Measurements from ENCODE around the gene TBC1D22B. TPM values are rescaled to one million over a fixed set of nuclear protein-coding genes. Genes with fewer than 3 reads are reported as not detected.
"Not testable (repeated sequence)": the region's sequence is repeated elsewhere in the genome, so short reads cannot be mapped to it uniquely, and the experiment has no call there.

TBC1D22B gene
- total and polyA plus RNA-seq, 9 of the 15 experiments (the other 6 are each of a cell fraction or from before 2014, with no cell fraction given): 4.8 to 24.2 (median 13.5) TPM

DNA sequence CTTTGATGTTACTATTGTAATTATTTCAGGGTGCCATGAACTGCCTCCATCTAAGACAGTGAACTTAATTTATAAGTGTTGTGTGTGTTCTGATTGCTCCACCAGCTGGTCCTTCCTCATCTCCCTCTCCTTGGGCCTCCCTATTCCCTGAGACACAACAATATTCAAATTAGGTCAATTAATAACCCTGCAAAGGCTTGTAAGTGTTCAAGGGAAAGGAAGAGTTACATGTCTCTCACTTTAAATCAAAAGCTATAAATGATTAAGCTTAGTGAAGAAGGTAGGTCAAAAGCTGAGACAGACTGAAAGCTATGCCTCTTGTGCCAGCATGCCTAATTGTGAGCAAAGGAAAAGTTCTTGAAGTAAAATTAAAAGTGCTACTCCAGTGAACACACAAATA is 35.9 kb downstream of the TBC1D22B start:
- Histone ChIP-seq H3K27ac (ENCODE audit: extremely low read depth, low read depth, low read length) (no peak overlapping the region), H3K4me2 (ENCODE audit: insufficient read depth, low read length) (no peak overlapping the region), H3K9ac (ENCODE audit: insufficient read depth in 1 of 2, low read depth in 2 of 2, low read length in 2 of 2) (no peak overlapping the region), H3K4me3 (no peak overlapping the region), H3K9me1 (ENCODE audit: control insufficient read depth, insufficient read depth, low read length) (no peaks in the 10 kb centered on the region), H2AFZ (ENCODE audit: low read depth, low read length) (no peak overlapping the region), H3K4me1 (replicated peaks in 1 of 2; ENCODE audit: control insufficient read depth in 2 of 2, insufficient read depth in 2 of 2, low read length in 2 of 2) (peaks cover 0 to 2% of the 10 kb centered on the region in 2 experiments; a peak in 2 of 5 replicates), H3K36me3 (ENCODE audit: control insufficient read depth, insufficient read depth, low read length) (peaks cover 69% of the 10 kb centered on the region), H3K79me2 (ENCODE audit: control insufficient read depth, insufficient read depth, low read length) (no peaks in the 10 kb centered on the region), H3K27me3 (ENCODE audit: control insufficient read depth in 2 of 2, insufficient read depth in 2 of 2, low read length in 2 of 2) (no peaks in the 10 kb centered on the region), H4K20me1 (replicated peaks; ENCODE audit: control insufficient read depth, insufficient read depth, low read length) (no peaks in the 10 kb centered on the region), H3K9me3 (replicated peaks; ENCODE audit: control insufficient read depth, insufficient read depth, low read depth, low read length) (no peaks in the 10 kb centered on the region)
- TF ChIP-seq, protein P1, sequence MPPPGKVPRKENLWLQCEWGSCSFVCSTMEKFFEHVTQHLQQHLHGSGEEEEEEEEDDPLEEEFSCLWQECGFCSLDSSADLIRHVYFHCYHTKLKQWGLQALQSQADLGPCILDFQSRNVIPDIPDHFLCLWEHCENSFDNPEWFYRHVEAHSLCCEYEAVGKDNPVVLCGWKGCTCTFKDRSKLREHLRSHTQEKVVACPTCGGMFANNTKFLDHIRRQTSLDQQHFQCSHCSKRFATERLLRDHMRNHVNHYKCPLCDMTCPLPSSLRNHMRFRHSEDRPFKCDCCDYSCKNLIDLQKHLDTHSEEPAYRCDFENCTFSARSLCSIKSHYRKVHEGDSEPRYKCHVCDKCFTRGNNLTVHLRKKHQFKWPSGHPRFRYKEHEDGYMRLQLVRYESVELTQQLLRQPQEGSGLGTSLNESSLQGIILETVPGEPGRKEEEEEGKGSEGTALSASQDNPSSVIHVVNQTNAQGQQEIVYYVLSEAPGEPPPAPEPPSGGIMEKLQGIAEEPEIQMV (tag; conservative IDR thresholded peaks at IDR 0.05; ENCODE audit: low read depth): no peak
- TF ChIP-seq NFIX (CRISPR knock-in tag; IDR thresholded peaks at IDR 0.05; ENCODE audit: low read depth): no peak
- no peak for TF ChIP-seq PRMT5 (CRISPR knock-in tag; IDR thresholded peaks at IDR 0.05)
- intact Hi-C loops (cut with micrococcal nuclease): no loop called here
- CTCF ChIA-PET (ENCODE audit: low intra/inter-chr PET ratio): no interaction called here
- in situ Hi-C loops (cut with MboI): no loop called here
- POLR2A ChIA-PET: interaction anchor here (0.6 to 2.2 kb wide), 7 partner anchors 8 to 133 kb away, joined by 3 to 8 read pairs (median 3); no protein-coding TSS in a partner anchor
- DNase-seq (ENCODE audit: extremely low read depth in 1 of 4, low spot score in 3 of 4) (no peak), ATAC-seq (no peak), FAIRE-seq (no peak)
- BruUV-seq (replicated peaks): no TSS peak

DNA sequence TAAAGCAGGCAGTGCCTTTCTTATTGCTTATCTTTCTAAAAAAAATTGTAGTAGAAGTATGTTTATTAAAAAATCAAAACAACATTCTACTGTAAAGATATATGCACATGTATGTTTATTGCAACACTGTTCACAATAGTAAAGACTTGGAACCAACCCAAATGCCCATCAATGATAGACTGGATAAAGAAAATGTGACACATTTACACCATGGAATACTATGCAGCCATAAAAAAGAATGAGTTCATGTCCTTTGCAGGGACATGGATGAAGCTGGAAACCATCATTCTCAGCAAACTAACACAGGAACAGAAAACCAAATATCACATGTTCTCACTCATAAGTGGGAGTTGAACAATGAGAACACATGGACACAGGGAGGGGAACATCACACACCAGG is 40.1 kb downstream of the TBC1D22B start:
- BruUV-seq (replicated peaks): TSS peak; percentile 8
- H3K4me3 ChIP-seq; H3K27ac ChIP-seq (ENCODE audit: extremely low read depth, low read depth, low read length); H3K9me3 ChIP-seq (replicated peaks; ENCODE audit: control insufficient read depth, insufficient read depth, low read depth, low read length); H3K27me3 ChIP-seq (ENCODE audit: control insufficient read depth in 2 of 2, insufficient read depth in 2 of 2, low read length in 2 of 2); intact Hi-C loops (cut with micrococcal nuclease); in situ Hi-C loops (cut with MboI); CTCF ChIA-PET (ENCODE audit: low intra/inter-chr PET ratio); ATAC-seq; H3K9ac ChIP-seq (ENCODE audit: insufficient read depth in 1 of 2, low read depth in 2 of 2, low read length in 2 of 2); H4K20me1 ChIP-seq (replicated peaks; ENCODE audit: control insufficient read depth, insufficient read depth, low read length); H3K4me2 ChIP-seq (ENCODE audit: insufficient read depth, low read length); H2AFZ ChIP-seq (ENCODE audit: low read depth, low read length); DNase-seq (ENCODE audit: extremely low read depth in 1 of 4, low spot score in 3 of 4); H3K79me2 ChIP-seq (ENCODE audit: control insufficient read depth, insufficient read depth, low read length); H3K9me1 ChIP-seq (ENCODE audit: control insufficient read depth, insufficient read depth, low read length); FAIRE-seq: not testable (repeated sequence)
- Histone ChIP-seq H3K36me3 (ENCODE audit: control insufficient read depth, insufficient read depth, low read length) (peaks cover 49% of the 10 kb centered on the region; the same call in 2 of the 3 replicates), H3K4me1 (replicated peaks in 1 of 2; ENCODE audit: control insufficient read depth in 2 of 2, insufficient read depth in 2 of 2, low read length in 2 of 2) (peaks cover 9 to 13% of the 10 kb centered on the region in 2 experiments)
- TF ChIP-seq BCOR (IDR thresholded peaks at IDR 0.05) (0 out of 2 replicates have a peak, but pooled peaks have one; percentile 12), ZNF146 (CRISPR knock-in tag; IDR thresholded peaks at IDR 0.05; ENCODE audit: unreplicated experiment) (peak; percentile 72)
- POLR2A ChIA-PET: interaction anchor here (0.6 to 1.3 kb wide), 5 partner anchors 9 to 290 kb away, joined by 3 to 6 read pairs (median 3); no protein-coding TSS in a partner anchor
